BJ (cell line): ENCODE results near the gene PHYHD1. TPM values are rescaled to one million over a fixed set of nuclear protein-coding genes. Genes with fewer than 3 reads are reported as not detected.

Experiments used
- CTCF ChIA-PET: fragments of 350-600 bp; formaldehyde crosslinking; extraction: SDS; loops from one replicate; lab custom pipeline; 2021; ENCODE audit warnings: antibody characterized with exemption, inconsistent platforms; lab: Yijun Ruan, JAX
- POLR2A ChIA-PET: fragments of 300-600 bp; sonication (Branson Sonifier 250); formaldehyde crosslinking; extraction: SDS; loops from one replicate; lab custom pipeline; 2021; ENCODE audit warnings: antibody characterized with exemption; lab: Charles Lee
- DNase-seq: peaks from one replicate; pipeline ENCODE4 v3.0.0-alpha.2; 2011; ENCODE audit warnings: low read depth
- H3K27me3 ChIP-seq: 2 replicates; pipeline ENCODE4 v1.6.0; 2011; ENCODE audit warnings: low read length; ENCODE audit not compliant: control insufficient read depth, insufficient read depth
- H3K36me3 ChIP-seq: 2 replicates; pipeline ENCODE4 v1.5.1; 2011; ENCODE audit warnings: low read length; ENCODE audit not compliant: control insufficient read depth, insufficient read depth
- H3K4me3 ChIP-seq: 2 replicates; pipeline ENCODE4 v1.5.1; 2011; ENCODE audit warnings: low read depth, mild to moderate bottlenecking, control low read depth, low read length
- CTCF ChIP-seq: IDR thresholded peaks from 2 replicates; pipeline ENCODE4 v1.5.1; 2011; ENCODE audit warnings: low read depth, mild to moderate bottlenecking, control low read depth, inconsistent platforms, low read length, moderate library complexity; ENCODE audit not compliant: insufficient read depth
- polyA plus RNA-seq: library from polyadenylated mRNA; depleted of rRNA; stranded (reverse); fragments of >200 nt; gene quantifications from 2 replicates; pipeline ENCODE4 v1.2.3, GENCODE V29; 2011

Gene PHYHD1
- polyA plus RNA-seq, 1 experiment, result 18.6 TPM

DNA sequence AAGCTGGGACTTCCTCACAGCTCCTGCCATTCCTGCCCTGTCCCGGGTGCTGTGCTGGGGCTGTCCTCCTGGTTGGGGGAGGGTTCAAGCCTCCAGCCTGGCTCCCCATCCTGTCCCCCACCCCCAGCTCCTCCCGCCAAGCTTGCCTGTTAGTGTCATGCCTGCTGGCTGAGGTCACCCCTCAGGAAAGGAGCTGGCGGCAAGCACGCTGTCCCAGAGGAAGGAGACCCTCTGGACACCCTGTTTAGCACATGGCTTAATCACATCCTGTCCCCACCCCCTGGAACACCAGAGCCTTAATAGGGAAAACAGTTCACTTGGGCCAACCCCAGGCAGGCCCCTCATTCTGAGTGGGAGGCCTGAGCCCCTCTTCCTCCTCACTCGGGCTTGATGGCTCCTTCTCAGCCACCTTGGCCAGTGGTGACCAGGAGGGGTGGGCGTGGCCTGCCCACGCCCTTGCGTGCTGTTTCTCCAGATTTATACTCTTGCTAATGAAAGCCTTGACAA is 9.2 kb upstream of the PHYHD1 start:
- no peak for TF ChIP-seq CTCF
- ChIA-PET CTCF (interaction anchor here (1.1 to 1.3 kb wide), 3 partner anchors 17 to 92 kb away, joined by 3 to 5 read pairs (median 3); no protein-coding TSS in a partner anchor), POLR2A (no interaction called here)
- Histone ChIP-seq H3K4me3 (no peak overlapping the region), H3K27me3 (no peaks in the 10 kb centered on the region), H3K36me3 (peaks cover 33% of the 10 kb centered on the region)
- DNase-seq, result peak; percentile 43

GRCh38 chr9:128912270-128912853 is 8.4 kb upstream of the PHYHD1 start:
- peaks cover 33% of the 10 kb centered on the region for H3K36me3 ChIP-seq
- TF ChIP-seq CTCF, result no peak
- CTCF ChIA-PET, result interaction anchor here (1.2 to 5.7 kb wide), 4 partner anchors 10 to 93 kb away, joined by 3 to 24 read pairs (median 4); no protein-coding TSS in a partner anchor
- no peaks in the 10 kb centered on the region for H3K27me3 ChIP-seq
- DNase-seq, result peak; percentile 54
- POLR2A ChIA-PET, result interaction anchor here (1.0 to 1.1 kb wide), 2 partner anchors 8 to 20 kb away, joined by 3 to 7 read pairs; partner anchors contain the start of gene PHYHD1
- no peak overlapping the region for H3K4me3 ChIP-seq

- Histone ChIP-seq H3K4me3 (no peak overlapping the region), H3K36me3 (peaks cover 30% of the 10 kb centered on the region), H3K27me3 (no peaks in the 10 kb centered on the region)
- no peak for DNase-seq
- ChIA-PET CTCF (interaction anchor here (1.2 to 5.7 kb wide), 2 partner anchors 10 to 14 kb away, joined by 3 to 24 read pairs; no protein-coding TSS in a partner anchor), POLR2A (interaction anchor here (1.0 to 1.1 kb wide), 2 partner anchors 7 to 21 kb away, joined by 3 to 7 read pairs; partner anchors contain the start of gene PHYHD1)
- TF ChIP-seq CTCF, result no peak
Measured at GRCh38 chr9:128913048-128913900, 7.5 kb upstream of the PHYHD1 start.

- POLR2A ChIA-PET, result no interaction called here
- no peak for DNase-seq
Measured at GRCh38 chr9:128913995-128914772, 6.6 kb upstream of the PHYHD1 start.

More at GRCh38 chr9:128913995-128914772, 6.6 kb upstream of the PHYHD1 start:
- no peak for TF ChIP-seq CTCF
- Histone ChIP-seq H3K27me3 (no peaks in the 10 kb centered on the region), H3K4me3 (no peak overlapping the region), H3K36me3 (peaks cover 21% of the 10 kb centered on the region)
- CTCF ChIA-PET, result interaction anchor here (5.7 kb wide), 1 partner anchor 13 kb away, joined by 24 read pairs; no protein-coding TSS in a partner anchor
